HepG2 (cell line): ENCODE measurements around the gene ASCL2. TPM values are rescaled to one million over a fixed set of nuclear protein-coding genes. Genes with fewer than 3 reads are reported as not detected.

Experiments used
- ATAC-seq: fragments of 200-7000 bp; cut with Tn5 transposase; 3 replicates; pipeline ENCODE4 v1.9.1; 2020; ENCODE audit warnings: mild to moderate bottlenecking, moderate library complexity
- BruUV-seq: library from RNA; stranded (reverse); fragments of 400-500 nt; replicated peaks from 2 replicates; lab custom pipeline; 2021; lab: Mats Ljungman, UMichigan
- CTCF ChIA-PET: fragments of 300-600 bp; formaldehyde crosslinking; extraction: SDS; loops from one replicate; lab custom pipeline; 2021; ENCODE audit warnings: low total read pairs, inconsistent platforms, low intra/inter-chr PET ratio; lab: Yijun Ruan, JAX
- POLR2A ChIA-PET: fragments of 350-600 bp; sonication (Branson Sonifier 250); formaldehyde crosslinking; loops from one replicate; lab custom pipeline; 2020; ENCODE audit warnings: antibody characterized with exemption, inconsistent platforms; lab: Yijun Ruan, JAX
- DNase-seq: peaks from one replicate; pipeline ENCODE4 v3.0.0-alpha.2; 2015; ENCODE audit warnings: low spot score
- FAIRE-seq: peaks from 3 replicates; lab custom pipeline; 2011; peaks lifted over from hg19 to GRCh38; lab: Jason Lieb, UNC
- H2AFZ ChIP-seq: one replicate; pipeline ENCODE4 v1.6.1; 2011; ENCODE audit warnings: low read length, inconsistent platforms
- H3K27ac ChIP-seq: fragments of 300-600 bp; 3 replicates; pipeline ENCODE4 v1.8.0; 2011; ENCODE audit warnings: mixed run types, mild to moderate bottlenecking, mixed read lengths, low read length, inconsistent platforms; ENCODE audit not compliant: insufficient read depth; ENCODE audit errors: extremely low read length
- H3K27me3 ChIP-seq, 2 experiments: fragments of 200-600 bp in 1 of 2; 2 replicates in 1 of 2; 3 replicates in 1 of 2; pipeline versions ENCODE4 v1.6.0 to v1.8.0; 2011; ENCODE audit warnings: low read length in 2 of 2, mild to moderate bottlenecking in 2 of 2, moderate library complexity in 2 of 2, inconsistent platforms in 1 of 2; ENCODE audit not compliant: insufficient read depth in 2 of 2, control insufficient read depth in 1 of 2
- H3K36me3 ChIP-seq, 2 experiments: fragments of 200-600 bp in 1 of 2; replicated peaks in 1 of 2; 2 replicates in 1 of 2; 3 replicates in 1 of 2; pipeline versions ENCODE4 v1.5.1 to v1.8.0; 2011; ENCODE audit warnings: low read length in 2 of 2, inconsistent platforms in 1 of 2; ENCODE audit not compliant: insufficient read depth in 2 of 2, control insufficient read depth in 1 of 2
- H3K4me1 ChIP-seq: 2 replicates; pipeline ENCODE4 v1.5.1; 2012; ENCODE audit warnings: low read length, inconsistent platforms; ENCODE audit not compliant: insufficient read depth
- H3K4me2 ChIP-seq: 2 replicates; pipeline ENCODE4 v1.6.0; 2011; ENCODE audit warnings: low read depth, low read length, inconsistent platforms
- H3K4me3 ChIP-seq, 3 experiments: fragments of 200-600 bp in 1 of 3; sonication (generic), shearing (Covaris generic) in 1 of 3; replicated peaks in 1 of 3; 2 replicates each; pipeline ENCODE4 v1.5.1; 2011 to 2016; ENCODE audit warnings: low read length in 3 of 3, inconsistent platforms in 2 of 3, low read depth in 2 of 3, mild to moderate bottlenecking in 2 of 3, control low read depth in 1 of 3, mixed read lengths in 1 of 3; ENCODE audit not compliant: insufficient read depth in 1 of 3
- H3K79me2 ChIP-seq: one replicate; pipeline ENCODE4 v1.6.1; 2011; ENCODE audit warnings: low read length, inconsistent platforms; ENCODE audit not compliant: insufficient read depth
- H3K9ac ChIP-seq: 2 replicates; pipeline ENCODE4 v1.6.0; 2011; ENCODE audit warnings: mild to moderate bottlenecking, low read depth, low read length, inconsistent platforms; ENCODE audit not compliant: insufficient read depth
- H3K9me3 ChIP-seq: 2 replicates; pipeline ENCODE4 v1.5.1; 2012; ENCODE audit warnings: mild to moderate bottlenecking, low read length
- H4K20me1 ChIP-seq: 2 replicates; pipeline ENCODE4 v1.6.0; 2011; ENCODE audit warnings: inconsistent platforms, mild to moderate bottlenecking, low read length, moderate library complexity; ENCODE audit not compliant: insufficient read depth
- HOXA7 ChIP-seq: sonication (generic); formaldehyde crosslinking; IDR thresholded peaks from 2 replicates; pipeline ENCODE4 v1.8.1; 2022; ENCODE audit warnings: mild to moderate bottlenecking, missing genetic modification reagents, moderate library complexity
- MEIS2 ChIP-seq: sonication (generic); formaldehyde crosslinking; IDR thresholded peaks from 2 replicates; pipeline ENCODE4 v1.9.0; 2021; ENCODE audit warnings: mild to moderate bottlenecking, missing genetic modification reagents
- MIER2 ChIP-seq: IDR thresholded peaks from 2 replicates; pipeline ENCODE4 v1.6.1; 2016; ENCODE audit warnings: missing biosample characterization, missing genetic modification reagents
- MIXL1 ChIP-seq: IDR thresholded peaks from 2 replicates; pipeline ENCODE4 v1.6.1; 2016
- POLR2AphosphoS5 ChIP-seq: IDR thresholded peaks from 2 replicates; pipeline ENCODE4 v1.6.1; 2012; ENCODE audit warnings: low read depth, low read length
- SOX6 ChIP-seq, 2 experiments: fragments of 450-650 bp in 1 of 2; sonication (generic) in 1 of 2; formaldehyde crosslinking in 1 of 2; IDR thresholded peaks; 2 replicates each; pipeline versions ENCODE4 v1.4.0 to v1.6.1; 2017 to 2020; ENCODE audit warnings: antibody characterized with exemption in 1 of 2, mild to moderate bottlenecking in 1 of 2, missing genetic modification reagents in 1 of 2
- TMF1 ChIP-seq: sonication (generic); formaldehyde crosslinking; IDR thresholded peaks from 2 replicates; pipeline ENCODE4 v1.8.1; 2022; ENCODE audit warnings: low read depth, missing genetic modification reagents
- YEATS2 ChIP-seq: sonication (generic); formaldehyde crosslinking; IDR thresholded peaks from 2 replicates; pipeline ENCODE4 v1.4.0; 2020; ENCODE audit warnings: missing genetic modification reagents, borderline replicate concordance
- ZNF101 ChIP-seq: sonication (generic); formaldehyde crosslinking; IDR thresholded peaks from 2 replicates; pipeline ENCODE4 v1.4.0; 2020; ENCODE audit warnings: mild to moderate bottlenecking, low read depth, missing genetic modification reagents, borderline replicate concordance
- ZNF850 ChIP-seq: sonication (generic); formaldehyde crosslinking; conservative IDR thresholded peaks from 2 replicates; pipeline ENCODE4 v1.9.0; 2021; ENCODE audit warnings: mild to moderate bottlenecking, missing genetic modification reagents
- WGBS: methylation state at CpG from one replicate; pipeline ENCODE4 v1.1.6; 2017; ENCODE audit warnings: low lambda C conversion rate; 5-methylcytosine and 5-hydroxymethylcytosine counted together
- in situ Hi-C: cut with HindIII; loops from 2 replicates; pipeline ENCODE4 v1.10.0; 2017; ENCODE audit warnings: low pct_unique_long_range_greater_than_20kb; ENCODE audit not compliant: extremely low pct_ligation_motif_present
- intact Hi-C: fragments of 100-400 bp; cut with micrococcal nuclease; formaldehyde crosslinking; loops from one replicate; pipeline ENCODE4 v1.10.0; 2022; ENCODE audit not compliant: unreplicated experiment
- polyA plus RNA-seq, 8 experiments: library from polyadenylated mRNA; depleted of rRNA in 3 of 8; stranded (reverse) in 7 of 8; unstranded in 1 of 8; fragments of >200 nt; fragmentation: Illumina TruSeq in 4 of 8; extraction: Trizol in 4 of 8; gene quantifications; 2 replicates each; pipeline versions ENCODE4 v1.2.1 to v1.2.3, GENCODE V29; 2011 to 2016; ENCODE audit warnings: low read depth in 4 of 8, missing spikeins in 1 of 8, mixed read lengths in 1 of 8; ENCODE audit not compliant: insufficient read depth in 1 of 8
- total RNA-seq, 5 experiments: library from RNA; depleted of rRNA; stranded (reverse); fragments of >200 nt; fragmentation: Illumina TruSeq; extraction: Trizol; gene quantifications; 2 replicates each; pipeline ENCODE4 v1.2.3, GENCODE V29; 2016; ENCODE audit warnings: low read depth in 1 of 5
- TF ChIP-seq, protein P1 (sequence below): IDR thresholded peaks from 2 replicates; pipeline ENCODE4 v1.6.1; 2016; ENCODE audit warnings: low read depth, control low read depth
- TF ChIP-seq, protein P2 (sequence below): sonication (generic); formaldehyde crosslinking; IDR thresholded peaks from 2 replicates; pipeline ENCODE4 v1.5.1; 2020; ENCODE audit warnings: mild to moderate bottlenecking, moderate library complexity, missing genetic modification reagents
- TF ChIP-seq, protein P3 (sequence below): sonication (generic); formaldehyde crosslinking; IDR thresholded peaks from 2 replicates; pipeline ENCODE4 v1.4.0; 2020; ENCODE audit warnings: missing genetic modification reagents
- TF ChIP-seq, protein P4 (sequence below): sonication (generic); formaldehyde crosslinking; IDR thresholded peaks from 2 replicates; pipeline ENCODE4 v1.4.0; 2020; ENCODE audit warnings: mild to moderate bottlenecking, missing genetic modification reagents

Gene ASCL2
- total and polyA plus RNA-seq, 2 of the 13 experiments (the other 11 are each of a cell fraction or from before 2014, with no cell fraction given) = 0.07 TPM; not detected in 1

DNA sequence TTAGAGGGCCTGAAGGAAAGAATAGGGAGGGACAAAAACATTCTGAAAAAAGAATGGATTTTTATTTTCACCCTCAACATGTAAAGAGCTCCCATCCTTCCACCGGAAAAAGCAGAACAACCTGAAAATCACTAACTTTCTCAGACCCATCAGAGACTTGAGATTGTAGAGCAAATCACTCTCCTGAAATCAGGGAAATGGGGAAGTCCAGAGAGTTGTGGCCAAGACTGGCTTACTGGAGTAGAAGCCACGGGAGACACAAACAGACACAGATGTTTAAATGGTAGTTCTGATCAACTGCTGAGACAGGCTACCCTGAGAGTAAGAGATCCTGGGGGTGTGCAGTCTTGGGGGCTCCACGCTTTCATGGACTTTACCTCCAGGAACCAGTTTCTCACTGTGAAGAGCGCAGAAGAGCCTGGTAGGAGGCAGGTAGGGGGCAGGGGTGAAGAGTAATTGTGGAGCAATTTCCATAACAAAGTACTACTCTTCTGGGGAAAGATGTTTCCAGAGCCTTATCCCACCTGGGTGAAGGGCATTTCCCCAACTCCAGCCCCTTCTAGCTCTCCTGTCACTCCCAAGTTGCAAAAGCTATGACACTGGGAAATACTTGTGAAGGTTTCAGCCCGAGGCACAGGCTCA is 47.1 kb downstream of the ASCL2 start:
- WGBS = 25% methylated on average over 5 of the region's 5 CpGs
- H3K4me1 ChIP-seq = peaks cover 10% of the 10 kb centered on the region
- no peaks in the 10 kb centered on the region for H3K9me3 ChIP-seq
- no peak overlapping the region for H3K4me3 ChIP-seq
- TF ChIP-seq, protein P1, sequence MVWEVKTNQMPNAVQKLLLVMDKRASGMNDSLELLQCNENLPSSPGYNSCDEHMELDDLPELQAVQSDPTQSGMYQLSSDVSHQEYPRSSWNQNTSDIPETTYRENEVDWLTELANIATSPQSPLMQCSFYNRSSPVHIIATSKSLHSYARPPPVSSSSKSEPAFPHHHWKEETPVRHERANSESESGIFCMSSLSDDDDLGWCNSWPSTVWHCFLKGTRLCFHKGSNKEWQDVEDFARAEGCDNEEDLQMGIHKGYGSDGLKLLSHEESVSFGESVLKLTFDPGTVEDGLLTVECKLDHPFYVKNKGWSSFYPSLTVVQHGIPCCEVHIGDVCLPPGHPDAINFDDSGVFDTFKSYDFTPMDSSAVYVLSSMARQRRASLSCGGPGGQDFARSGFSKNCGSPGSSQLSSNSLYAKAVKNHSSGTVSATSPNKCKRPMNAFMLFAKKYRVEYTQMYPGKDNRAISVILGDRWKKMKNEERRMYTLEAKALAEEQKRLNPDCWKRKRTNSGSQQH (CRISPR knock-in tag) = no peak
- TF ChIP-seq TMF1 (no peak), YEATS2 (CRISPR knock-in tag) (no peak), MEIS2 (CRISPR knock-in tag) (no peak), POLR2AphosphoS5 (no peak), MIER2 (CRISPR knock-in tag) (no peak), SOX6 (IDR thresholded peaks at IDR 0.05) (no peak), SOX6 (CRISPR knock-in tag; IDR thresholded peaks at IDR 0.05) (no peak), ZNF101 (CRISPR knock-in tag) (no peak), ZNF850 (CRISPR knock-in tag) (no peak), HOXA7 (CRISPR knock-in tag) (no peak), MIXL1 (CRISPR knock-in tag) (no peak)
- TF ChIP-seq, protein P2, sequence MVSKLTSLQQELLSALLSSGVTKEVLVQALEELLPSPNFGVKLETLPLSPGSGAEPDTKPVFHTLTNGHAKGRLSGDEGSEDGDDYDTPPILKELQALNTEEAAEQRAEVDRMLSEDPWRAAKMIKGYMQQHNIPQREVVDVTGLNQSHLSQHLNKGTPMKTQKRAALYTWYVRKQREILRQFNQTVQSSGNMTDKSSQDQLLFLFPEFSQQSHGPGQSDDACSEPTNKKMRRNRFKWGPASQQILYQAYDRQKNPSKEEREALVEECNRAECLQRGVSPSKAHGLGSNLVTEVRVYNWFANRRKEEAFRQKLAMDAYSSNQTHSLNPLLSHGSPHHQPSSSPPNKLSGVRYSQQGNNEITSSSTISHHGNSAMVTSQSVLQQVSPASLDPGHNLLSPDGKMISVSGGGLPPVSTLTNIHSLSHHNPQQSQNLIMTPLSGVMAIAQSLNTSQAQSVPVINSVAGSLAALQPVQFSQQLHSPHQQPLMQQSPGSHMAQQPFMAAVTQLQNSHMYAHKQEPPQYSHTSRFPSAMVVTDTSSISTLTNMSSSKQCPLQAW (CRISPR knock-in tag) = no peak
- TF ChIP-seq, protein P3, sequence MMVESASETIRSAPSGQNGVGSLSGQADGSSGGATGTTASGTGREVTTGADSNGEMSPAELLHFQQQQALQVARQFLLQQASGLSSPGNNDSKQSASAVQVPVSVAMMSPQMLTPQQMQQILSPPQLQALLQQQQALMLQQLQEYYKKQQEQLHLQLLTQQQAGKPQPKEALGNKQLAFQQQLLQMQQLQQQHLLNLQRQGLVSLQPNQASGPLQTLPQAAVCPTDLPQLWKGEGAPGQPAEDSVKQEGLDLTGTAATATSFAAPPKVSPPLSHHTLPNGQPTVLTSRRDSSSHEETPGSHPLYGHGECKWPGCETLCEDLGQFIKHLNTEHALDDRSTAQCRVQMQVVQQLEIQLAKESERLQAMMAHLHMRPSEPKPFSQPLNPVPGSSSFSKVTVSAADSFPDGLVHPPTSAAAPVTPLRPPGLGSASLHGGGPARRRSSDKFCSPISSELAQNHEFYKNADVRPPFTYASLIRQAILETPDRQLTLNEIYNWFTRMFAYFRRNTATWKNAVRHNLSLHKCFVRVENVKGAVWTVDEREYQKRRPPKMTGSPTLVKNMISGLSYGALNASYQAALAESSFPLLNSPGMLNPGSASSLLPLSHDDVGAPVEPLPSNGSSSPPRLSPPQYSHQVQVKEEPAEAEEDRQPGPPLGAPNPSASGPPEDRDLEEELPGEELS (CRISPR knock-in tag) = no peak
- TF ChIP-seq, protein P4, sequence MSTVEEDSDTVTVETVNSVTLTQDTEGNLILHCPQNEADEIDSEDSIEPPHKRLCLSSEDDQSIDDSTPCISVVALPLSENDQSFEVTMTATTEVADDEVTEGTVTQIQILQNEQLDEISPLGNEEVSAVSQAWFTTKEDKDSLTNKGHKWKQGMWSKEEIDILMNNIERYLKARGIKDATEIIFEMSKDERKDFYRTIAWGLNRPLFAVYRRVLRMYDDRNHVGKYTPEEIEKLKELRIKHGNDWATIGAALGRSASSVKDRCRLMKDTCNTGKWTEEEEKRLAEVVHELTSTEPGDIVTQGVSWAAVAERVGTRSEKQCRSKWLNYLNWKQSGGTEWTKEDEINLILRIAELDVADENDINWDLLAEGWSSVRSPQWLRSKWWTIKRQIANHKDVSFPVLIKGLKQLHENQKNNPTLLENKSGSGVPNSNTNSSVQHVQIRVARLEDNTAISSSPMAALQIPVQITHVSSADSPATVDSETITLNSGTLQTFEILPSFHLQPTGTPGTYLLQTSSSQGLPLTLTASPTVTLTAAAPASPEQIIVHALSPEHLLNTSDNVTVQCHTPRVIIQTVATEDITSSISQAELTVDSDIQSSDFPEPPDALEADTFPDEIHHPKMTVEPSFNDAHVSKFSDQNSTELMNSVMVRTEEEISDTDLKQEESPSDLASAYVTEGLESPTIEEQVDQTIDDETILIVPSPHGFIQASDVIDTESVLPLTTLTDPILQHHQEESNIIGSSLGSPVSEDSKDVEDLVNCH = no peak
- BruUV-seq = no TSS peak
- no peaks in the 10 kb centered on the region for H3K36me3 ChIP-seq
- FAIRE-seq (no peak), DNase-seq (no peak), ATAC-seq (no peak)
- ChIA-PET CTCF (no interaction called here), POLR2A (no interaction called here)
- no peak overlapping the region for H3K4me2 ChIP-seq
- peaks cover 0 to 25% of the 10 kb centered on the region in 2 experiments; a peak in 3 of 5 replicates for H3K27me3 ChIP-seq
- H4K20me1 ChIP-seq = no peaks in the 10 kb centered on the region
- H3K79me2 ChIP-seq = no peaks in the 10 kb centered on the region
- H3K9ac ChIP-seq = no peak overlapping the region
- in situ Hi-C loops = loop anchor here (25.0 kb wide), 1 partner anchor 514 kb away; no protein-coding TSS in a partner anchor
- H2AFZ ChIP-seq = no peak overlapping the region
- intact Hi-C loops = no loop called here
- H3K27ac ChIP-seq = no peak overlapping the region
